NCI-H748 (cell line): ENCODE results near the gene LOXL3.

Source experiments
- DNase-seq: peaks from one replicate; lab custom pipeline; 2025; ENCODE audit not compliant: unreplicated experiment; lab: John Stamatoyannopoulos, UW

The LOXL3 gene

DNA sequence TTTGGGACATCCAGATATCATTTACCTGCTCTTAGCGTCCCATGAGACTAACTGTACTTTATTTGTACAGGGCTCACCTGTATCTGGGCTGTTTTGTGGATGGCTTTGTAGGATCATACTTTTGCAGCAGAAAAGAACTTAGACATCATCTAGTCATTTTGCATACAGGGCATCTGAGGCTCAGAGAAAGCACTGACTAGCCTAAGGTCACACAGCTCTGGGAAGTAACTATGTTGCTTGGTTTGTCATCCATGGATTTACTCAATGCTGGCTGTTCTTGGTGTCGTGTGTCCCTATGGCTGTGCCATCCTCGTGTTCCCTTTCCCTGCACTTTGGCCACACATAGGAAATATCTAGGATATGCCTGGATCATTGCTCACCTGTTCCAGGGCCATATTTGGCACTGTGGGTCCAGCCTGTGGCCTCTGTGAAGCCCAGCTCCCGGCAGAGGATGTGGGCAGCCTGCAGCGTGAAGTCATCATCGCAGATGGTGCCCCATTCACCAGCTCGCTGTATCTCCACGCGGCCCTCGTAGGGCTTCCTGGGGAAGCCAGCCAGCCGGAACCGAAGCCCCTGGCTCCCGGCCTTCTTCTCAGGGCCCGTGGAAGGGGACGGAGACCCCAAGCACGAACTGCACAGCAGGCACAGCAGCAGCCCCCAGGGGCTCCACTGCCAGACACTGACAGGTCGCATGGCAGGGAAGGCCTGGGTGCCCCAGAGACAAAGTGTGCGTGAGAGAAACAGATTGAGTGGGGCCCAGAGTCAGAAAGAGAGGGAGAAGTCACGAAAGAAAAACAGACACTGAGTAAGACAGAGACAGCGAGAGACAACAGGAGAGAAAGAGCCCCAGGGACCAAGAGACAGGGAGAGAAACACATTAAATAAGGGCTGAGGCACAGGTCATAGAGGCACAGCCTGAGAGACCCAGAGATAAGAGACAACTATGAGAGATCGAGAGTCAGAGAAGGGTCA, 1.5 kb downstream of the LOXL3 start:
- DNase-seq, result no peak

DNA sequence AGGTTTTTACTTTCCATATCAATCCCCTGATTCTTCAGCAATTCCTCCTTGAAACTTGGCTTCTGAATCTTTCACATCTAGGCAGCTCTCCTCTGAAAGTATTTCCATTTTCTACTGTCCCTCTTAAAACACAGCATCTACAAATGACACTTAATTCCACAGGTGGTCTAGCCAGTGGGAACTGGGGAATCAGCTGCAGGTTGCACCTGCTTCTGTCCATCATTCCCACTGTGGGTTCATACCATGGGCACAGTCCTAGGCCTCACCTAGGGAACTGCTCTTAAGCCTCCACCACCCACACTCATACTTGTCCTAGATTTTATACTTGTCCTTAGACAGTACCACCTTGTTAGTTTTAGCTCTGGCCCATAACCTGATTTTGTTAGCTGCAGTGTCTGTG, 2.2 kb downstream of the LOXL3 start:
- no peak for DNase-seq

GRCh38 chr2:74550231-74550630, 3.5 kb downstream of the LOXL3 start:
- no peak for DNase-seq

DNA sequence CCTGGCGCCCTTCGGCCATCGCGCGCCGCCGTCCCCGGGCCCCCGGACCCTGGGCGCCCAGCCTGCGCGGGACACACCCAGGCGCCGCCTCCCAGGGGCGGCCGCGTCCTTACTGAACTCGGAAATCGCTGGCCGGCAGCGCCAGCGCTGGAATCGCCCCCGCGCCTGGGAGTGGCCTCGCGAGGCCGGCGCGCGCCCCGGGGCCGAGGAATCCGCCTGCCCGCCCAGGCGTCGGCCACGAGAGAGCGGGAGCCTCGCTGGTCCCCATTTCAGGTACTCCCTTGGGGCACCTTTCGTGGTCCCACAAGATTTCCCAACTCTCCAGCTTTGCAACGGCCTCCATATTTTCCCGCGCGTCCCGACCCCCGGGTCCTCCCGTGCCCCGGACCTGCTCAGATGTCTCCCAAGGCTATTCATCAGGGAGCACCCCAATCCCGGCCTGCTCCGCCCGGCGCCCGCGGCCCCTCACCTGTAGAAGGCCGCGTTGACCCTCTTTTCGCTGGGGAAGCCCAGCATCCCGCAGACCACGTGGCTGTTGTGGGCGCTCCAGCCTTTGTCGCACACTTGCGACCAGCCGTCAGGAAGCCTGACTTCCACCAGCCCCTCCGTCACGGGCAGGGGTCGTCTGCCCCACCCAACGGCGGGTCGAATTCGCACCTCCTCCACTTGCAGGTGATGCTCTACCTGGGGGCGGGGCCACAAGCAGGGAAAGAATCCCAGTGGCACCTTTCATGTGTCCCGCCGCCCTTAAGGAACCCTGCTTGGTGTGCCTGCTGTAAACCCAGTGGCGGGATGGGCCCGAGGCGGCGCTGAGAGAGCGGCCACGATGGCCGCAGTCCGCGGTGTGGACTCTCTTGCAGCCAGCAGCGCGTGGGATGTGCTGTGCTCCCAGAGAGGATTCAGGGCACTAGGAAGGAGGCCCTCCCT, 4.6 kb downstream of the LOXL3 start:
- DNase-seq, result peak; percentile 78

- peak; percentile 56 for DNase-seq
Measured at GRCh38 chr2:74548285-74548899, 5.3 kb downstream of the LOXL3 start.

GRCh38 chr2:74546004-74546403, 7.7 kb downstream of the LOXL3 start:
- no peak for DNase-seq

DNA sequence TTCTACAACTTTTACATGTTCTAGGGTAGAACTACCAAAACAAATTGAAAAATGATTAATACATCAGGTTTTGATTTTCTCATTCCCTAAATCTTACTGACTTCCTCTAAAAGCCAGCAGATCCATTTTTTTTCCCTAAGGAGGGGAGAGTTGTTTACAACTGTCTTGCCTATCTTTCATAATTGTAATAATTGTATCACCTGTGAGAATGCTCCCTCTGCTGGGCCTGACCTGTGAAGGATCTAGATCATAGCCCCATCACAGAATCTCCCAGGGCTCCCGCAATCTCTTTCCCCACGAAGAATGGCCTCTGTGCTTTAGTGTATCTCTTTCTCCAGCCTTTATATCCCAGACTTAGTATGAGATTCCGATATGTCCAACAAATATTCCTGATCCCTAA, 9.1 kb downstream of the LOXL3 start:
- no peak for DNase-seq

DNA sequence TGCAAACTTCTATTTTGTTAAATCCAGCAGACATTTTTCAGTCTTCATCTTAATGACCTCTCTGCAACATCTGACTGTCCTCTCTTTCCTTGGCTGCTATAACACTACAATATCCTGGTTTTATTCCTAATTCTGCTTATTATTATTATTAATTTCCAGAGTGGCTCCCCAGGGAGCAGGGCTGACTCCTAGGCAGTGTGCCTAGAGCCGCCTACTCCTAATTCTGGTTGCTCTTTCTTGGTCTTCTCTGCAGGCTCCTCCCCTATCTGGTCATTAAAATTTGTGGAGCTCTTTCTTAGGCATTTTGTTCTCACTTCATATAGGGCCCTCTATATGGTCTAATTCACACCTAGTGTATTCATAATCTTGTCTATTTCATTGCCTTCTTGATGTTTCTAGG, 10.8 kb downstream of the LOXL3 start:
- DNase-seq, result no peak

DNA sequence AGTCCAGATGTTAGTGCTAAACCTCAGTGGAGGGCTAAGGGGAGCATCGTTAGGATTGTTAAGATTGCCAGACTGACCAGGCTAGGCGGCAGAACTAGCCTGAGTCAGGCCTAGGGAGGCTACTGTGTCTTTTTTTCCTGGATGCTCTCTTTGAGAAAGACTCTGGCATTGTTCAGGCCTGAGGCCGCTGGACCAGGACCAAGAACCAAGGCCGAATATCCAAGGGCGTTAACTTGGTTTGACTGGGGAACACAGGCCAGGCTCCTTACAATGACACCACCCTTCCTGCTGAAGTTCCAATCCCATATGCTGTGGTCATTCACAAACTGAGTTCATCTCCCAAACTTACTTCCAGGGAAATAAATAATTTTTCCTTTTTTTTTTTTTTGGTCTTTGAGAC, 13.5 kb downstream of the LOXL3 start:
- DNase-seq, result no peak

DNA sequence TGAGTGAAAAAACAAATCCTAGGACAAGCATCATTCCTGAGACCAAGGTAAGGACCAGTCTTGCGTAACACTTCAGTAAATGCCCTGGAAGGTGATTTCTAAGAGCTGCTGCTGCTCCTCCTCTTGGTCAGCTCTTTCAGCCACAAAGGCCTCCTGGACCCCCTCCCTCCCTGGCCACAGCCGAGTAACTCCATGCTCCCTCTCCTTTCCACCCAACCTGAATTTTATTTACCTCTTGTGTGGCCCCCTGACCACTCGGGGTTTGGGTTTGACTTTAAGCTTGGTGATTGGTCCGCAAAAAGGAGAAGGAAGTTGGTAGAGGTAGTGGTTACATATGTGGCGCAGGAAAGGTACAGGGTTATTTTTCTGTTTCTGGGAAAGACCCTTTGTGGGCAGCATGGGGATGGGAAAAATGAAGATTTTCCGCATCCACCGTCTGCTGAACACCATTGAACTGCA, 14.8 kb downstream of the LOXL3 start:
- DNase-seq, result no peak

DNA sequence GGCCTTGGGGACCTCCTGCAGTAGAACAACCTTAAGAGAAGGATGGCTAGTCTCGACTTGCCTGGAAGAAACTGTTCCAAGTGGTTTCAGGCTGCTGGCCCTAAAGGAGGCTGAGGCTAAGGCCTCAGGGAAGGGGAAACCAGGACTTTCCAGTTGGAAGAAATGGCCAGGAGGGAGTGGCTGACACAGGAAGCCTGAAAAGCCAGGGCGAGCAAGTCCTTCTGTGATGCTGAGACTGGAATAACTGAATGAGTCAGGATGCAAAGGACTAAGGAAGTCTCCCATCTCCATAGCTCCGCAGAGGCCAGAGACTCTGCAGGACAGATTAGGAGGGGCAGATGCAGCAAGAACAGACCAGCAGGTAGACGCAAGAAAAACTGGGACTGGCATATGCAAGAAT, 16.6 kb downstream of the LOXL3 start:
- no peak for DNase-seq

DNA sequence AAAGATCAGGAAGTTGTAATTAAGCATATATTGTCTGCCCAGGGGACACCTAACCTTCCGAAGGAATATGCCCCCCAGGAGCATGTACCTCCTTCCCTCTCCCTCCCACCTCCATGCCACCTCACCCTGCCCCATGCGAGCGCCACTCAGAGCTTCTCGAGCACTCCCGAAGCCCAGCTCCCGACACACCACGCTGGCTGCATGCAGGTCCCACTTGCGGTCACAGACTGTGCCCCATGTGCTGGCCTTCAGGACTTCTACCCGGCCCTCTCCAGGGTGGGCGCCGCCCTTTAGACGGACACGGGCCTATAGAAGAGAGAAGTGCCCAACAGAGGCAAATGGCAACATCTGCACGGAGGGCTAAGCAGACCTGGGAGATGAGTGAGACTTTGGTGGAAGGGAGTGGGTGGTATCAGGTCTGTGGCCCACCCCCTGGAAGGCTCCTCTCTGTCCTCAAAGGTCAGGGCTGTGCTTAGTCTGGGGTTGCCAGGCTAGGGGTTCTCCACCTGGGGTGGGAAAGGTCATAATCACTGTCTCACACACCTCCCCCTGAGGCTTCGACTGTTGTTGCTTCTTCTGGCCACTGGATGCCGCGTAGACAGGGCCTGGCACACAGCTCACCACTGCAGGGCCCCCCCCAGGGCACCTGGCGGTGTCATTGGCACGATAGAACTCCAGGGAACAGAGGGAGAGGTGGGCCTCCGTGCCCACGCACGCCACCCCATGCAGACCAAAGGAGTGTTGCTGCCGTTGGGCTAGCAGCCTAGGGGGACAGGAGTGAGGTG, 17.4 kb downstream of the LOXL3 start:
- DNase-seq, result no peak

DNA sequence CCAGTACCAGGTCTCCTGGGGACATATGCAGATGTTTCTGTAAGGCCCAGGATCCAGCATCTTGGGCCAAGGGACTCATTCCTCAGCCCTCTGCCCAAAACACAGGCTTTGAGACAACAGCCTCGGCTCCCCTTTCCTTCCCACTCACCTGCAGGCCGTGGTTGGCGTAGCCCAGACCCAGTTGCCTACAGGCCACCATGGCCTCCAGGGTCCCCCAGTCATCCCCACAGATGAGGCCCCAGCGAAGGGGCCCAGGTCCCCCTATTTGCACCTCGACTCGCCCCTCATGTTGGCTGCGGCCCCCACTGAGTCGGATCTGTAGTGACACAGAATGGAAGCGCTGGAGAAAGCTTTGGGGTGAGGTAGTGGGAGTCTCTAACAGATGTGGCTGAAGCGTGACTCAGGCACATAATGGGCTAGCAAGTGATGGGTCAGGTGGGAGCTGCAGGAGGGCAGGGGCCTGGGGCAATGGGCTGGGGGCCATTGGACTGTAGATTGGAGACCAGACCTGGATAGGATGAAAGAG, 18.2 kb downstream of the LOXL3 start:
- DNase-seq, result no peak

DNA sequence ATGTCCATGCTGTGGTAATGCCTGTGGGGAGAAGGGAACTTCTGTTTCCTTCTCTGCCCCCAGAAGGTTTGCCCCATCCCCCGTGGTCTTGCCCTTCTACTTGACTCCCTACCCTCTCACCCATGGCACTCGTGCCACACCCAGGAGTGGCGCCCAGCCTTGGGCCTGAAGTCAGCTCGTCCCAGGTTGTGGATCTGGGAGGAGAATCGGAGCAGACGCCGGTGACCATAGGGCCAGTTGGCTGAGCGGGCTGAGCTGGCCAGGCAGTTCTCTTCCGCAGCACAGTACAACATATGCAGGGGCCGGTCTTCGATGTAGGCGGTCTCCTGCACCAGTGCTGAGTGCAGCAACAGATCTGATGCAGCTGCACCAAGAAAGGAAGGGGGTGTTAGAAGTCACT, 19.3 kb downstream of the LOXL3 start:
- no peak for DNase-seq

DNA sequence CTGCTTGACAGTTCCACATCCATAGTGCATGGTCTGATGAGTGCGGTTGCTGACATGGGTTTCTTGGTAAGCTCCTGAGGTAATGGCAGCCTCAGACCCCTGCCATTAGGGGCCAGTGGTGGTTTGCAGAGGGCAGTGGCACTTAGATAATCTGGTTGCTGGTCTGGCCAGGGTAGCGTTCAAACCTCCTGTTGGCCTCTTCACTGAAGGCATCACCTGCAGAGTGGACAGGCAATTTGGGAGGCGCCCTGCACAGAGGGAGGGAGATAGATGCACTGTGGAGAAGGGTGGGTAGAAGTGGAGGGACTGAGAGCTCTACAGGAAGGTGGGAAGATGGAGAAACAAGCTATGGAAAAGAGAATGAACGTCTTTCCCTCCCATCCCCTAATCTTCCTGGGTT, 20.3 kb downstream of the LOXL3 start:
- no peak for DNase-seq

- DNase-seq, result peak; percentile 25
Measured at GRCh38 chr2:74532222-74532621, 21.5 kb downstream of the LOXL3 start.

DNA sequence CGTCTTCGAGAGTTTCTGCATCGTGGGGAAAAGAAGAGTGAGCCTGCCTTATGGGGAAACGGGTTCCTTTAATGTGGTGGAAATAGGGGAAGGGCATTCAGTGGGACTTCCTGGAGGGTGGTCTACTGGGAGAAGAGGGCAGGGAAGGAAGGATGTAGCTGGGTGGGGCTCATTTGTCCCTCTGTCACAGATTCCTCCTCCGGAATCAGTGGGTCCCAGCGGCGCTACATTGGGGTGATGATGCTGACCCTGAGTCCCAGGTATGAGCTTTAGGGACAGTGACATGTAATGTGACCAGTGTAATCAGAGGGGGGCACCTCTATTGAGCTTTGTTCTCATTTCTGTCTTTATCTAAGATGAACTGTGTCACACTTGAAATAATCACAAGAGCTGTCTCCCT, 22.1 kb downstream of the LOXL3 start:
- DNase-seq, result no peak

DNA sequence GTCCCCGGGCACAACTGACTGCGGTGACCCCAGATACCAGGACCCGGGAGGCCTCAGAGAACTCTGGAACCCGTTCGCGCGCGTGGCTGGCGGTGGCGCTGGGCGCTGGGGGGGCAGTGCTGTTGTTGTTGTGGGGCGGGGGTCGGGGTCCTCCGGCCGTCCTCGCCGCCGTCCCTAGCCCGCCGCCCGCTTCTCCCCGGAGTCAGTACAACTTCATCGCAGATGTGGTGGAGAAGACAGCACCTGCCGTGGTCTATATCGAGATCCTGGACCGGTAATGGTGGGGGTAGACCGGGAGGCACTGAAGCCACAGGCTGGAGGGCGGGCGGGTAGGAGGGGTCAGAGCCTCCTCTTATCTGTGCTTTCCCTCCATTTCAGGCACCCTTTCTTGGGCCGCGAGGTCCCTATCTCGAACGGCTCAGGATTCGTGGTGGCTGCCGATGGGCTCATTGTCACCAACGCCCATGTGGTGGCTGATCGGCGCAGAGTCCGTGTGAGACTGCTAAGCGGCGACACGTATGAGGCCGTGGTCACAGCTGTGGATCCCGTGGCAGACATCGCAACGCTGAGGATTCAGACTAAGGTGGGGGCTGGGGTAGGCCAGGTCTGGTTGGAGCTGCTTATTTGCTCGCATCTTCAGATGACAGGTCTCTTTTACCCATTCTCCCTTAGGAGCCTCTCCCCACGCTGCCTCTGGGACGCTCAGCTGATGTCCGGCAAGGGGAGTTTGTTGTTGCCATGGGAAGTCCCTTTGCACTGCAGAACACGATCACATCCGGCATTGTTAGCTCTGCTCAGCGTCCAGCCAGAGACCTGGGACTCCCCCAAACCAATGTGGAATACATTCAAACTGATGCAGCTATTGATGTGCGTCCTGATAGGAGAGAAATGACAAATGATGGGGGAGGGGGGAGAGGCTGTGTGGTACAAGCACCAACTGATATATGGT, 23.2 kb downstream of the LOXL3 start:
- peak; percentile 50 for DNase-seq
